HTERT RPE-1 (cell line): Measurements from ENCODE around the gene BCL6B.

Experiments
- in situ Hi-C: fragments of 300-500 bp; cut with MboI; formaldehyde crosslinking; loops from 4 replicates; pipeline ENCODE4 v1.14.3; 2020; ENCODE audit warnings: low sequenced_read_pairs

BCL6B gene

DNA sequence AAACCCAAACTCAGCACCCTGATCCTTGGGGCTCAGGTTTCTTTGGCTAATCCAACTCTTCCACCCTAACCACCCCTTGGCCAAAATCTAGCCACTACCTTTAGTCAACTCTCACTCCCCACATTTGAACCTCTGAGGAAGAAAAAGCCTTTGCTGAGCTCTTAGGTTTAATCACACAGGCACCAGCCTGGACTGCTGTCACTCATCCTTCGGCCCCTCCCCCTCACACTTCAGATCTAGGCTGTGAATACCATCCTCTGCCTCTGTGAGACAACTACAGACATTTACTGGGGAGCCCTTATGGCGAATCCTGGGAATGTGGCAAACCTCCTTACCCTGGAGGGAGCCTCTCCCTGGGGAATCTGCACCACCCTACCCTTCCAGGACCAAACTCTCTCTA lies 15.7 kb upstream of the BCL6B start:
- in situ Hi-C loops = no loop called here

DNA sequence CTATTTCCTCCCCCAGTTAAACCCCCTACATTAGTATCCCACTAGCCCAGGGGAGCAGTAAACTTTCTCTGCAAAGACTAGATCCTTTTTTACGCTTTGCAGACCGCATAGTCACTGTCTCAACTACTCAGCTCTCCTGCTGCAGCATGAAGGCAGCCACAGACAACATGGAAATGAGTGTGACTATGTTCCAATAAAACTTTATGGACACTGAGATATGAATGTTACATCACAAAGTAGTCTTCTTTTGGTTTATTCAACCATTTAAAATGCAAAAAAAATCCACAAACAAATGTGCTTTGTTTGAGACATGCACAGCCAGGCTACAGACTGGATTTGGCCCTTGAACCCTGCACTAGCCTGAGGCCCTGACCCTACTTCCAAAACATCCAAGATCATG lies 12.3 kb upstream of the BCL6B start:
- in situ Hi-C loops = no loop called here

DNA sequence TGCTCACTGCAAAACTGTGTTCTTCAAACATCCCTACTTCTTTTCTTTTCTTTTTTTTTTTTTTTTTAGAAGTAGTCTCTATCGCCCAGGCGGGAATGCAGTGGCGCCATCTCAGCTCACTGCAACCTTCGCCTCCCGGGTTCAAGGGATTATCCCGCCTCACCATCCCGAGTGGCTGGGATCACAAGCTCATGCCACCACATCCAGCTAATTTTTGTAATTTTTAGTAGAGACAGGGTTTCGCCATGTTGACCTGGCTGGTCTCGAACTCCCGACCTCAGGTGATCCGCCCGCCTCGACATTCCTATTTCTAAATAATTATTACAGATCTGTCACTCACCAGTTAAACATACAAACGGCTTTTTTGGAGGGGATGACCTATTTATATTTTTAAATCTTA lies 11.4 kb upstream of the BCL6B start:
- in situ Hi-C loops = no loop called here

DNA sequence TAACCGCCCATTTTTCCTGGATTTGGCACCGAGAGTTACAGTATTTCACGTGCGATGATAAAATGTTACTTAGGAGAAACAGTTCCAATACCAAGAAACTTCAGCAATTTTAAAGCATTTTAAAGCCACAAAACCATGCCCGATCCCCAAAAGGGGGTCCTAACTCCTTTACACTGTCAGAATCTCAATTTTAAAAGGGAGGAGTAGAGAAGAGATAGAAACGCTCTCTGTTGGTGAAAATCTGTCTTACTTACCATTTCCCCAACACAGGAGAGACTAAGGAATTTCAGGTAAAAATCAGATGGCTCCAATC lies 11.0 kb upstream of the BCL6B start:
- in situ Hi-C loops = no loop called here

DNA sequence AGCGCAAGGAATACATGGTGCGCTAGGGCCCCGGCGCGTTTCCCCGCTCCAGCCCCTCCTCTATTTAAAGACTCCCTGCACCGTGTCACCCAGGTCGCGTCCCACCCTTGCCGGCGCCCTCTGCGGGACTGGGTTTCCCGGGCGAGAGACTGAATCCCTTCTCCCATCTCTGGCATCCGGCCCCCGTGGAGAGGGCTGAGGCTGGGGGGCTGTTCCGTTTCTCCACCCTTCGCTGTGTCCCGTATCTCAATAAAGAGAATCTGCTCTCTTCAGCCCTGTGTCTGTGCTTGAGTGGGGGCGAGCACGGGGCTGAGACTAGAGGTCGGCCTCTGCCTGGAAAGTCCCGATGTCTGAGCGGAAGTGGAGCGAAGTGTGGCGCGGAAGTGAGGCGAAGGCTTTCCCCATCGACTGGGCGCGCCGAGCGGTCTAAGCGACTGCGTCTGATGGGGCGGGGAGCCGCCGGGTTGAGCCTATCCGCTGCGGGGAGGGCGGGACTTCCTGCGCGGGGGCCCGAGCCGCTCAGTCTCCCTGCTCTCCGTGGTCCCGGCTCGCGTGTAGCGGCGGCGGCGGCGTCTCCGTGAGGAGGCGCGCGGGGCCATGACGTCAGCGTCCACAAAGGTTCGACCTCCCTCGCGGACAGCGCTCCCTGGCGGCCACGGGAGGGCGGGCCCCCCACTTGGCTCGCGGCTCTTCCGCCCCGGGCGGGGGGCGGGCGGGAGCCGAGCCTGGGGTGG lies 8.4 kb upstream of the BCL6B start:
- in situ Hi-C loops = no loop called here

DNA sequence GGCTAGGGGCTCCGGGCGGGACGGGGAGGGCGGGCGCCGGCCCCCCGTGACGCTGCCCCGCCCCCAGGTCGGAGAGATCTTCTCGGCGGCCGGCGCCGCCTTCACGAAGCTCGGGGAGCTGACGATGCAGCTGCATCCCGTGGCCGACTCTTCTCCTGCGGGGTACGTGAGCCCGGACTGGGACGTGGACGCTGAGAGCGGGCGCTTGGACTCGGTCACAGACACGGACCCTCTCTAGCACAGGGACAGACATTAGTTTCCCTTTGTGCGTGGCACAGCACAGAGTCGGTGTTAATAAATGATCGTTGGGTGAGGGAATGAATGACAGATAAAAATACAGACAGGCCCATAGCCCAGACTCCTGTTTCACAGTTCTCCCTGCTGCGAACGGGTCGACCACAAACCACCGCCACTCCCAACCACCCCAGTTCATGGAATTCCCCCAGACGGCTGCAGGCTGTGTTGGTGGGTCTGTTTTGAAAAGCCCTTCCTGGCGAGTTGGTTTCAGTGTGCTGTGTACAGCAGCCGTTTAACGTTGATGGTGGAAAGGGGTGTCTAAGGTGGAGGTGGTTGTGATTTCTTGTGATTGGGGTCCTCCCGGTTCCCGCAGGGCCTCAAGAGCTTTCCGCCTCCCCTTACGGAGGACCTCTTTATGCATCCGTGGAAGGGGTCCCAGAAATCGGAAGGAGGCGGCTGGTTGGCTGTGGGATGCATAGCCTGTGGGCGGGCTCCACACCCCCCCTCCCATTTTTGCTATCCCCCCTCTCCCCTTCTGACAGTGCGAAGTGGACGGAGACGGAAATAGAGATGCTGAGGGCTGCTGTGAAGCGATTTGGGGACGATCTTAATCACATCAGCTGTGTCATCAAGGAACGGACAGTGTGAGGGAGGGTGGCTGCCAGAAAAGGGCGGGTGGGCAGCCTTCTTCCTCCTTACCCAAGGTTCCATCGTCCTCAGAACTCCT lies 7.6 kb upstream of the BCL6B start:
- in situ Hi-C loops = no loop called here

DNA sequence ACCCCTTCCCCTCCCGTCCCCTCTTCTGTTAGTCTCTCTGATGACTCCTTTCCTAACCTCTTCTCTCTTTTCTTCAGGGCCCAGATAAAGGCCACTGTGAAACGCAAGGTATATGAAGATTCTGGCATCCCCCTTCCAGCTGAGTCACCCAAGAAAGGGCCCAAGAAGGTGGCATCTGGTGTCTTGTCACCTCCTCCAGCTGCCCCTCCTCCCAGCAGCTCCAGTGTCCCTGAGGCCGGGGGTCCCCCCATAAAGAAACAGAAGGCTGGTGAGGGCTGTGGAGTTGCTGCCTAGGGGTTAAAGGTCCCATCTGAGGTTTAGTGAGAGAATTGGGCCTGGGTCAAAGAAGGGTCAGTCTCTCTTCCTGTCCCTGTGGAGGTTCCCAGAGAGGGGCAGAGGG lies 6.4 kb upstream of the BCL6B start:
- in situ Hi-C loops = no loop called here

DNA sequence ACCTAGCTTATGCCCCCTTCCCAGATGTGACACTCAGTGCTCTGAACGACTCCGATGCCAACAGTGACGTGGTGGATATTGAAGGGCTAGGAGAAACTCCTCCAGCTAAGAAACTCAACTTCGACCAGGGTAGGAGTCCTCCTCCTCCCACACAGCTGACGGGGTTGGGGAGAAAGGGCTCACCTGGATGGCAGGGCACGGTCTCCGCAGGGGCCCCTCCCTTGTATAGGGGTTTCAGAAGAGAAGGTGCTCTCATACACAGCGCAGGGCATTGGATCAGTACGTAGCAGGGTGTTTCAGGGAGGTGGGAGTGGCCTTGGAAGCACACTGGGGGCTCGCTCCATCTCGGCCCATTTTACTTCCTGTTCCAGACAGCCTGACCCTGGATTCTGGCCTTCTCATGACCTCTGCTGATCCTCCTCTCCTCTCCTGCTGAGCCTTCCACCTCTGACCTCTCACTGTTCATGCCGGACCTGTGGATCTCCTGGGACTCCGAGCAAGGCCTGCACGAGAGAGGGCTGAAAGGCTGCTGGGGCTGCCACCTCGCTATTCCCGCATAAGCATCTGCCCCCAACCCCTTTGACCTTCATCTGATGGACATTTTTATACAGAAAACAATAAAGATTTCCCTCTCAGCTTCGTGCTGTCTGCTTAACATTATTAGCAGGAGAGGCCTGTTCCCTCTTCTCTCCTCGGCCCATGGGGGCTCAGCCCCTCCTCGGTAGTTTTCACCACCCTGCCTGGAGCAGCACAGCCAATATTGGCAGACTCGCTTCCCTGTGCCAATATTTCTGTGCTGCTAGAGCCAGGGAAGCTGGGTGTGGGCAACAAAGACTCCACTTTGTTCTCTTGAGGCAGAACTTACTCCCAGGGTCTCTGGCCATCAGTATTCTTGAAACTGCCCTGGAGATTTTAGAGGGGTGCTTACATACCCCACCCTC lies 5.7 kb upstream of the BCL6B start:
- in situ Hi-C loops = no loop called here

DNA sequence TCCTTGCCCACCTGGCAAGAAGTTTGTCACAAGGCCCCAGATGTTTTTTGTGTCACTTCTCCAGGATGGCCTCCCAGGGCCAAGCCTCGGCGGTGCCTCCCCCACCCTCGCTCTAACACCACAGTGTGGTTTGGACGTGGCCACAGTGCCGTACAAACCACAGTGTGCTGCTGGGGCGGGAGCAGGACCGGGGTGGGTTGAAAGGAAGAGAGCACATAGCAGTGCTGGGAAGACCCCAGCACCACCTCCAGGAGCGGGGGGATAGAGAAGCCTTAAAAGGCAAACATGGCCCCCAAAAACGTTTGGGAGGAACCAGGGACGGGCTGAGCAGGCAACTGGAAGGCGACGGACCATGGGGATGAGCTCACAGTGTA lies 5.0 kb upstream of the BCL6B start:
- in situ Hi-C loops = no loop called here

DNA sequence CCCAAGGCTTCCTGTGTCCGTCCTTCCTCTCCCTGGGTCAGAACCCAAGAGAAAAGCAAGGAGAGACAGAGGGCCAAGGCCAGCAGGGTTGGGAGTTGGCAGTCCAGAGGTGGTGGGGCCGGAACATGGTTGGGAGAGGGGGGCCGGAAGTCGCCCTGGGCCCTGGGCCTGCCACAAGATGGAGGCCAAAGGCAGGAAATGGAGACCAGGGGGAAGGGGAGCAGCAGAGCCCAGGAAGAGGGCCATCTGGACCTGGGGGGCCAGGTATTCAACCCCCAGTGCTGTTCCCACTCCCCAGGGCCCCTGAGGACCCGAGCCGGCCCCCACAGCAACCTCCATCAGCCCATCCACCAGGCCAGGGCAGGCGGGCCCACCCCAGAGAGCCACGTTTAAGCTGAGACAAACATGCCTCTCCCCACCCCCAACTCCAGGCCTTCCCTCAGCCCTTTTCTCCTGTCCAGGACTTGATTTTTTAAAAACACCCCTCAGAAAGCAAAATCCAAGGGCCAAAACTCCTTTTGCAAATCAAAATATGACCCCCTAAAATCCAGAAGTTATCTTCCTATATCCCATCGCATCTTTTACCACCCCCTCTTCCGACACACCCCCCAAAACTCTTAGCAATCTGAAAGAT lies 4.4 kb upstream of the BCL6B start:
- in situ Hi-C loops = no loop called here

DNA sequence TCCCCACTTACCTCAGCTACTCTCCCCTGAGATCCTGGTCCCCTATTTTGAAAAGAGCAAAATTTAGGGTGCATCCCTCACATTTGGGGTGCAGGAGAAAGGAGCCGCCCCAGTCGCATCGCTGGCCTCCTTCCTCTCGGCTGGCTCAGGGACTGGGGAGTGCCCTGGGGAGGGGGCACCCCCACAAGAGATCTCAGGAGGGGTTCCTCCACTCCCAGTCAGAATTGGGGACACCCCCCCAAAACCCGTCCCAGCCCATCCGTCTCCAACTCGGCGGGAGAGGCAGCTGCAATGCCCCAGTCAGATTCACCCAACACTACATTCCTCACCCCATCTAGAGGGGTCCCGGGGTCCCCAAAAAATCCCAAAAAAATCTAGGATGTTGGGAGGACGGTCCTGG lies 3.5 kb upstream of the BCL6B start:
- in situ Hi-C loops = no loop called here

DNA sequence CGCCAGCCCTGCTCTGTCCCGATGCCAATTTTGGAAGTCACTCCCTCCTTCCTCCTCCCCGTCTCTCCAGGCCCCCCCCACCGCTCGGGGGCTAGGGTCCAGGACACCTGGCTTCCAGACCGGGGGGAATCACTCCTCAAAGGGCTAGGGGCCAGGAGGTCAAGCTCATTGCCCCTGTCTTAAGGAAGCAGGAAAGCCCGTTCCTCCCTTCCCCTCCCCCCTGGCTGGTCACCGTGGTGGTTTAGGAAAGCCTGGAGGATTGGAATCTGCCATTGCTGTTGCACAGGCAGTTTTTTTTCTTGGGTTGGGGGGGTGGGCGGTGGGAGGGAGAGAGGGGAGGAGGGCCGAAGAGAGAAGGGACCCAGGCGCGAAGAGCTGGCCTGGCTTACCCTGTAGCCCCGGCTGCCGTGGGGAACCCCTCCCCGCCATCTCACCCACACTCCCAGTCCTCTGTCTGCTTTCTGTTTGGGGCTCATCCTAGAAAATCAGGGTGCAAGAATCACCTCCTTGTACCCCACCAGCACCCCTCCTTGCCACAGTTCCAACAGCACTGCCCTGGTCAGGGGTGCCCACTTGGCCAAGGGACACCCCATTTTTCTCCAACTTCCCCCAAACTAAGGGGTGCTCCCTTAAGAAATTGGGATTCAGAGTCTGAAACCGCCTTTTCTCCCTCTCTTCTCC lies 2.9 kb upstream of the BCL6B start:
- in situ Hi-C loops = no loop called here

DNA sequence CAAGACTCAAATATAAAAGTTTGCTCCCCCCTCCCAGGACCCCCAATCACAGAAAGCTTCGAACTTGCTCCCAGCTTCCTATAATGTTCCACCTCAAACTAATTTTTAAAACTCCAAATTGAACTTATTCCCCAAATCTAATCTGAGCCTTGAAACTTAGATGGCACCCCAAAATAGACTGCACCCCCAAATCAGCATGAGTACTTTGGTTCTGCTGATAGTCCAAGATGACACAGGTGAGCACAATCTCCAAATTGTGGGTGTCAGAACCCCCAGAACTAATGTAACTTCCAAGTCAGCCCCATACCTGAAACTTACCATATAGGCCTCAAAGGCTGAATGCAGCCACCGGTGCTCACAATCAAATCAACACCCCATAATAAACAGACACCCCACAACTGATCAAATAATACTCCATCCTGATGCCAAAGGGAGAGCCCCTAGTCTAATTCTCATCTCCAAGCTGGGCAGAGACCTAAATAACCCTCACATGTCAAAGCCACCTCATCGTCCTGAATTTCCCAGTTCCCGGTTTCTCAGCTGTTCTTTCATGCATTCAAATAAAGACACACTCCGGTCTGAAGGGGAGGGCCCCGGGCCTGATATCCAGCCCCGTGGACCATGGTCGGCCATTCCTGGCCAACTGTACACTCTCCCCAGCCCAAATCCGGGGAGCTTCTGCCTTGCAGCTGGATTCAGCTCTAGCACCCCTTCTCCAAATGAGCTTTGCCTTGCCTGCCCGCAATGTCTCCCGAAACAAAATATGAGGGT lies 1.8 kb upstream of the BCL6B start:
- in situ Hi-C loops = no loop called here

DNA sequence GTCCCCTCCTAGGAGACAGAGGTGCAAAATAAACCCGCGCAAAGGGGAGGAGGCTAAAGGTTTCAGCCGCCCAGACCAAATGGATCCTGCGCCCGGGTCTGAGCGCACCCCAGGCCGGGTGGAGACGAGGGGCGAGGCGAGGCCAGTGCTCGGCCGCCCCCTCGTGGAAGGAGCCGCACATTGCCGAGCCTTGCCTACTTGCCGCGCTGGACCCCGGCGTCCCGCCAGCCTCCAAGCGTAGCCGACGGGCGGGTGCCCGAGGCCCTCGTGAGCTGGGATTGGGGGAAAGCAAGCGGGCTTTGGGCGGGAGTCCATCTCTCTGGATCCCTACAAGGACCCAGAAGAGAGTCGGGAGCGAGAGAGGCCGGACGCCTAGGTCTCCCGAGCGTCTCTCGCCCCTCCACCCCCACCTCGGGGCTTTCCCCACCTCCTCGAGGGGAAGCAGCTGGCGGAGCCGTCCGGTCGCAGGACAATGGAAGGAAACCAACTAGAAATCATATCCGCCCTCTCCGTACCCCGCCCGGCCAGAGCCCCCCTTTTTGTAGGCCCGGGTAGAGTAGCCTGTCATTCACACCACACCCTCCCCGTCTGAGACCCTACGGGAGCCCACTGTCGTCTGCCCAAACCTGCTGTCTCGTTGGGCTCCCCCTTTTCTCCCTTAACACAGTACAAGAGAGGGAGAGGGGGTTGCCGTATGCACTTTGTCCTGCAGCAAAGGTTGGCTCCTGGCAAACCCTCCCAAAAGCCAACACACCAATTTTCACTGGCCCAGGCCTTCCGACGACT lies 664 bp upstream of the BCL6B start:
- in situ Hi-C loops = no loop called here

DNA sequence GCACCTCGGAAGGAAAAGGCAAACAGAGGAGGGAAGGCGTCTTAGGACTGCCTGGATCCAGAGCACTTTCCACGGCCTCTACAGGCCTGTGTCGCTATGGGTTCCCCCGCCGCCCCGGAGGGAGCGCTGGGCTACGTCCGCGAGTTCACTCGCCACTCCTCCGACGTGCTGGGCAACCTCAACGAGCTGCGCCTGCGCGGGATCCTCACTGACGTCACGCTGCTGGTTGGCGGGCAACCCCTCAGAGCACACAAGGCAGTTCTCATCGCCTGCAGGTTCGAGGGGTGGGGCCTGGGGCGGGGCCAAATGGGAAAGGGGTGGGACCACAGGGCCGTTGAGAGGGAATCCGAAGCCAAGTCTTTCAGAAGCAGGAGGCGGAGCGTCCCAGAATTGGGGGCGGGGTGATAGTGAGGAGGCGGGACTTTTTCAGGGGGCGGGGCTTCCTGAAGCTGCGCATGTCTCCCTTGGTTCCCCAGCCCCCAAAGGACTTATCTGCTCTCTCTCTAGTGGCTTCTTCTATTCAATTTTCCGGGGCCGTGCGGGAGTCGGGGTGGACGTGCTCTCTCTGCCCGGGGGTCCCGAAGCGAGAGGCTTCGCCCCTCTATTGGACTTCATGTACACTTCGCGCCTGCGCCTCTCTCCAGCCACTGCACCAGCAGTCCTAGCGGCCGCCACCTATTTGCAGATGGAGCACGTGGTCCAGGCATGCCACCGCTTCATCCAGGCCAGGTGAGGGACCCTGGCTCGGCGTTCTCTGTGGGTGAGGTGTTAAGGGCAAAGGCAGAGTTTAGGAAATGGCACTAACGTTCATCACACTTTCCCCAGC lies 939 bp downstream of the BCL6B start:
- in situ Hi-C loops = no loop called here

DNA sequence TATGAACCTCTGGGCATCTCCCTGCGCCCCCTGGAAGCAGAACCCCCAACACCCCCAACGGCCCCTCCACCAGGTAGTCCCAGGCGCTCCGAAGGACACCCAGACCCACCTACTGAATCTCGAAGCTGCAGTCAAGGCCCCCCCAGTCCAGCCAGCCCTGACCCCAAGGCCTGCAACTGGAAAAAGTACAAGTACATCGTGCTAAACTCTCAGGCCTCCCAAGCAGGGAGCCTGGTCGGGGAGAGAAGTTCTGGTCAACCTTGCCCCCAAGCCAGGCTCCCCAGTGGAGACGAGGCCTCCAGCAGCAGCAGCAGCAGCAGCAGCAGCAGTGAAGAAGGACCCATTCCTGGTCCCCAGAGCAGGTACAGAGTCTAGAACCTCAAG lies 1.5 kb downstream of the BCL6B start:
- in situ Hi-C loops = no loop called here

DNA sequence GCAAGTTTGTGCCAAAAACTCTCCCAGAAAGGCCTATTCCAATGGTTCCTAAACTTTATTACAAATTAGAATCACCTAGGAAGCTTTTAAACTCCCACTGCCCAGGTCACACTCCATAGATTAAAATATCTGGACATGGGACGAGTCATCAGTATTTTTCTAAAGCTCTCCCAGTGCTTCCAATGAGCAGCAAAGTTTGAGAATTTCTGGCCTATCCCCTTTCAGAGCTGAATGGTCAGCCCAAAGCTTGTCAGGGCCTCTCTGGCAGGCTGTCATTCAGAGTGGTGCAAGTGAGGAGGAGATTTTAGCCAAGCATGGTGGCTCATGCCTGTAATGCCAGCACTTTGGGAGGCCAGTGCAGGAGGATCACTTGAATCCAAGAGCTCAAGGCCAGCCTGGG lies 2.4 kb downstream of the BCL6B start:
- in situ Hi-C loops = no loop called here
